ENCODE results near the gene COL6A2. TPM values are rescaled to one million over a fixed set of nuclear protein-coding genes. Genes with fewer than 3 reads are reported as not detected.

Gene COL6A2
- polyA plus RNA-seq, 3 donors, result 0.01 TPM; not detected in 2

- WGBS (ENCODE audit: insufficient coverage), result 58% methylated on average over 23 of the region's 23 CpGs
- peaks cover 2% of the 10 kb centered on the region for H3K4me1 Mint-ChIP-seq
- Histone ChIP-seq H3K9ac (ENCODE audit: insufficient read depth, low read length, poor library complexity, severe bottlenecking) (no peak overlapping the region), H3K9me3 (replicated peaks in 1 of 2; ENCODE audit: control insufficient read depth in 1 of 2, insufficient read depth in 1 of 2, low read length in 2 of 2) (peaks cover 20 to 24% of the 10 kb centered on the region in 2 donors), H3K4me2 (replicated peaks; ENCODE audit: extremely low read depth, low read length, poor library complexity, severe bottlenecking) (no peak overlapping the region), H3K27me3 (ENCODE audit: control insufficient read depth in 2 of 2, insufficient read depth in 2 of 2, low read length in 2 of 2) (peaks cover 0 to 27% of the 10 kb centered on the region in 2 donors), H3K4me1 (ENCODE audit: control insufficient read depth in 1 of 2, insufficient read depth in 2 of 2, low read length in 2 of 2) (no peaks in the 10 kb centered on the region), H3K79me2 (ENCODE audit: insufficient read depth, low read length) (no peaks in the 10 kb centered on the region), H4K20me1 (ENCODE audit: insufficient read depth, low read length) (no peaks in the 10 kb centered on the region), H3K4me3 (replicated peaks in 1 of 3; ENCODE audit: low read depth in 2 of 3, low read length in 3 of 3) (no peak overlapping the region), H2AFZ (ENCODE audit: insufficient read depth, low read depth, low read length, poor library complexity, severe bottlenecking) (no peak overlapping the region), H3K36me3 (replicated peaks in 1 of 2; ENCODE audit: control insufficient read depth in 1 of 2, insufficient read depth in 2 of 2, low read length in 2 of 2) (no peaks in the 10 kb centered on the region), H3K27ac (ENCODE audit: low read depth in 1 of 2, low read length in 2 of 2) (no peak overlapping the region)
- no peaks in the 10 kb centered on the region for H3K36me3 Mint-ChIP-seq
- TF ChIP-seq, protein P1, sequence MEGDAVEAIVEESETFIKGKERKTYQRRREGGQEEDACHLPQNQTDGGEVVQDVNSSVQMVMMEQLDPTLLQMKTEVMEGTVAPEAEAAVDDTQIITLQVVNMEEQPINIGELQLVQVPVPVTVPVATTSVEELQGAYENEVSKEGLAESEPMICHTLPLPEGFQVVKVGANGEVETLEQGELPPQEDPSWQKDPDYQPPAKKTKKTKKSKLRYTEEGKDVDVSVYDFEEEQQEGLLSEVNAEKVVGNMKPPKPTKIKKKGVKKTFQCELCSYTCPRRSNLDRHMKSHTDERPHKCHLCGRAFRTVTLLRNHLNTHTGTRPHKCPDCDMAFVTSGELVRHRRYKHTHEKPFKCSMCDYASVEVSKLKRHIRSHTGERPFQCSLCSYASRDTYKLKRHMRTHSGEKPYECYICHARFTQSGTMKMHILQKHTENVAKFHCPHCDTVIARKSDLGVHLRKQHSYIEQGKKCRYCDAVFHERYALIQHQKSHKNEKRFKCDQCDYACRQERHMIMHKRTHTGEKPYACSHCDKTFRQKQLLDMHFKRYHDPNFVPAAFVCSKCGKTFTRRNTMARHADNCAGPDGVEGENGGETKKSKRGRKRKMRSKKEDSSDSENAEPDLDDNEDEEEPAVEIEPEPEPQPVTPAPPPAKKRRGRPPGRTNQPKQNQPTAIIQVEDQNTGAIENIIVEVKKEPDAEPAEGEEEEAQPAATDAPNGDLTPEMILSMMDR (IDR thresholded peaks at IDR 0.05), result no peak
- H3K9me3 Mint-ChIP-seq, result peaks cover 26 to 44% (median 31%) of the 10 kb centered on the region in 7 donors
- no peak overlapping the region for H3K27ac Mint-ChIP-seq
- peaks cover 29 to 44% (median 33%) of the 10 kb centered on the region in 3 donors for H3K27me3 Mint-ChIP-seq (ENCODE audit: low read depth in 3 of 3)
- peak overlapping the region in 1 of 2 donors; percentile 18 for H3K4me3 Mint-ChIP-seq
- intact Hi-C loops (cut with micrococcal nuclease), result no loop called here
- DNase-seq, result no peak
These were observed 40.1 kb upstream of the COL6A2 start for GRCh38 chr21:46057710-46058241.

GRCh38 chr21:46058431-46059145 is 39.3 kb upstream of the COL6A2 start:
- Histone ChIP-seq H2AFZ (ENCODE audit: insufficient read depth, low read depth, low read length, poor library complexity, severe bottlenecking) (no peak overlapping the region), H3K36me3 (replicated peaks in 1 of 2; ENCODE audit: control insufficient read depth in 1 of 2, insufficient read depth in 2 of 2, low read length in 2 of 2) (no peaks in the 10 kb centered on the region), H3K27ac (ENCODE audit: low read depth in 1 of 2, low read length in 2 of 2) (no peak overlapping the region), H3K4me3 (replicated peaks in 1 of 3; ENCODE audit: low read depth in 2 of 3, low read length in 3 of 3) (no peak overlapping the region), H3K9ac (ENCODE audit: insufficient read depth, low read length, poor library complexity, severe bottlenecking) (no peak overlapping the region), H3K79me2 (ENCODE audit: insufficient read depth, low read length) (no peaks in the 10 kb centered on the region), H4K20me1 (ENCODE audit: insufficient read depth, low read length) (no peaks in the 10 kb centered on the region), H3K27me3 (ENCODE audit: control insufficient read depth in 2 of 2, insufficient read depth in 2 of 2, low read length in 2 of 2) (peaks cover 0 to 27% of the 10 kb centered on the region in 2 donors), H3K4me1 (ENCODE audit: control insufficient read depth in 1 of 2, insufficient read depth in 2 of 2, low read length in 2 of 2) (no peaks in the 10 kb centered on the region), H3K9me3 (replicated peaks in 1 of 2; ENCODE audit: control insufficient read depth in 1 of 2, insufficient read depth in 1 of 2, low read length in 2 of 2) (peaks cover 26 to 32% of the 10 kb centered on the region in 2 donors), H3K4me2 (replicated peaks; ENCODE audit: extremely low read depth, low read length, poor library complexity, severe bottlenecking) (no peak overlapping the region)
- Mint-ChIP-seq H3K27me3 (ENCODE audit: low read depth in 3 of 3) (peaks cover 29 to 46% (median 33%) of the 10 kb centered on the region in 3 donors), H3K4me1 (peaks cover 2% of the 10 kb centered on the region), H3K36me3 (no peaks in the 10 kb centered on the region), H3K4me3 (peak overlapping the region in 1 of 2 donors; percentile 67), H3K9me3 (peaks cover 29 to 51% (median 39%) of the 10 kb centered on the region in 7 donors), H3K27ac (peak overlapping the region in 1 of 7 donors; percentile 8)
- TF ChIP-seq, protein P1 (IDR thresholded peaks at IDR 0.05), result no peak
- WGBS (ENCODE audit: insufficient coverage), result 90% methylated on average over 10 of the region's 10 CpGs
- intact Hi-C loops (cut with micrococcal nuclease), result no loop called here
- DNase-seq, result no peak

Measured in CD14-positive monocyte (primary cell).